Activated T-helper 1 cell treated with anti-CD3 and anti-CD28 coated beads, Interleukin-12 subunit alpha, Interleukin-12 subunit beta, Interleukin-2, Interleukin-4 antibody, amounts not matched to agents 30 ng/mL and 10 ng/mL and 1 ng/mL, durations not matched to agents 14 hours and 24 hours and 36 hours (primary cell): ENCODE data around the gene SPRR2B. TPM values are rescaled to one million over a fixed set of nuclear protein-coding genes. Genes with fewer than 3 reads are reported as not detected.
"Not testable (repeated sequence)": the region's sequence is repeated elsewhere in the genome, so short reads cannot be mapped to it uniquely, and the experiment has no call there.

Source experiments
- DNase-seq: peaks from one replicate; pipeline ENCODE4 v3.0.0; 2021; ENCODE audit warnings: low spot score
- H3K27ac Mint-ChIP-seq: one replicate; pipeline ENCODE4 v1.8.0; 2021; ENCODE audit warnings: mild to moderate bottlenecking, mixed read lengths
- H3K27me3 Mint-ChIP-seq: one replicate; pipeline ENCODE4 v1.8.0; 2022; ENCODE audit warnings: mild to moderate bottlenecking, moderate library complexity, mixed read lengths; ENCODE audit not compliant: insufficient read depth
- H3K36me3 Mint-ChIP-seq: one replicate; pipeline ENCODE4 v1.8.0; 2021; ENCODE audit warnings: low read depth, mixed read lengths
- H3K4me1 Mint-ChIP-seq: one replicate; pipeline ENCODE4 v1.8.0; 2021; ENCODE audit warnings: low read depth, mixed read lengths
- H3K4me3 Mint-ChIP-seq: one replicate; pipeline ENCODE4 v1.8.0; 2021; ENCODE audit warnings: mild to moderate bottlenecking, moderate library complexity, mixed read lengths
- H3K9me3 Mint-ChIP-seq: one replicate; pipeline ENCODE4 v1.8.0; 2021; ENCODE audit warnings: mixed read lengths
- intact Hi-C: fragments of 100-400 bp; cut with micrococcal nuclease; formaldehyde crosslinking; loops from one replicate; pipeline ENCODE4 v1.15.1; 2024
- total RNA-seq: library from RNA; stranded (reverse); gene quantifications from 2 replicates; pipeline ENCODE4 v1.2.3, GENCODE V29; 2022

SPRR2B gene
- total RNA-seq, 1 donor from 2014 or later, result not detected

GRCh38 chr1:153025797-153026196, 45.6 kb downstream of the SPRR2B start:
- Mint-ChIP-seq H3K9me3 (no peaks in the 10 kb centered on the region), H3K4me3 (no peak overlapping the region), H3K36me3 (no peaks in the 10 kb centered on the region), H3K27ac (no peak overlapping the region), H3K27me3 (peaks cover 4% of the 10 kb centered on the region), H3K4me1 (no peaks in the 10 kb centered on the region)
- no peak for DNase-seq
- intact Hi-C loops, result no loop called here

DNA sequence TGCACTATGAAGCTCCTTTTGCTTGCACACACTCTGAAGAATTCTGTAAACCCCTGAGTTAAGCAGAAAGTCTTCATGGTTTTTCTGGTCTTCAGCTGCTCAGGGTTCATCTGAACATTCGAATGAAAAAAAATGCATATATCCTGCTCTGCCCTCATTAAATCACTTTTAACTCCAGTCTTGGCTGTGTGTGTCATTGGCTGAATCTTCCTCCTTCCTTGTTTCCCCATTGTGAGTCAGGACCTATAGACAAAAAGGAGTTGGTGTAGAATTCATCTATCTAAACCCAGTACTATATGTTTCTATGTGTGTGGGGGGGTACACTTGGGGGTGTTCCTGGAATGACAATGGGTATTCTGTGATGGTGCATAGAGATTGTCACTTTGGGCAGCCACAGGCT, 47.0 kb downstream of the SPRR2B start:
- H3K4me3 Mint-ChIP-seq, result no peak overlapping the region
- H3K27ac Mint-ChIP-seq, result no peak overlapping the region
- DNase-seq, result no peak
- intact Hi-C loops, result no loop called here
- no peaks in the 10 kb centered on the region for H3K36me3 Mint-ChIP-seq
- no peaks in the 10 kb centered on the region for H3K9me3 Mint-ChIP-seq
- H3K4me1 Mint-ChIP-seq, result no peaks in the 10 kb centered on the region
- H3K27me3 Mint-ChIP-seq, result peaks cover 4% of the 10 kb centered on the region

DNA sequence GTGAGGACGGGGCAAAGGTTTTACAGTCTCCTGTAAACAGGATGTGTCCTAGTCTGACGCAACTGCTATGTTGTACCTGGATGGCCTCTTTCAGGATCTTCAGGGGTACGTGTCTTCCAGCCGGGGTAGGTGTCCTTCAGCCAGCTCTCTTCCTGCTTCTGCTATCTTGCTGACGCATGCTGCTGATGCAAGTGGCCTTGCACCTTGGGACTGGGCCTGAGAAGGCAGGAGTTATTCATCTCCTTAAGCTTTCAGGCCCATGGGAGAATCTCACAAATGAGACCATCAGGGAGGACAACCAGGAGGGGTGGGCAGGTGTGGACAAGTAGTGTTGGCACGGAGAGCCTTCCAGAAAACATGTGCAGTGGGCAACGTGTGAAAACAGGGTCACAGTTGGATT, 48.3 kb downstream of the SPRR2B start:
- no peaks in the 10 kb centered on the region for H3K9me3 Mint-ChIP-seq

GRCh38 chr1:153022340-153022739, 49.1 kb downstream of the SPRR2B start:
- intact Hi-C loops, H3K4me3 Mint-ChIP-seq, H3K36me3 Mint-ChIP-seq, H3K27me3 Mint-ChIP-seq, H3K4me1 Mint-ChIP-seq, H3K9me3 Mint-ChIP-seq, H3K27ac Mint-ChIP-seq, DNase-seq: not testable (repeated sequence)

More for the DNA sequence above, 48.3 kb downstream of the SPRR2B start:
- intact Hi-C loops, result no loop called here
- Mint-ChIP-seq H3K4me3 (no peak overlapping the region), H3K4me1 (no peaks in the 10 kb centered on the region), H3K27ac (no peak overlapping the region), H3K36me3 (no peaks in the 10 kb centered on the region), H3K27me3 (peaks cover 4% of the 10 kb centered on the region)
- DNase-seq, result no peak

DNA sequence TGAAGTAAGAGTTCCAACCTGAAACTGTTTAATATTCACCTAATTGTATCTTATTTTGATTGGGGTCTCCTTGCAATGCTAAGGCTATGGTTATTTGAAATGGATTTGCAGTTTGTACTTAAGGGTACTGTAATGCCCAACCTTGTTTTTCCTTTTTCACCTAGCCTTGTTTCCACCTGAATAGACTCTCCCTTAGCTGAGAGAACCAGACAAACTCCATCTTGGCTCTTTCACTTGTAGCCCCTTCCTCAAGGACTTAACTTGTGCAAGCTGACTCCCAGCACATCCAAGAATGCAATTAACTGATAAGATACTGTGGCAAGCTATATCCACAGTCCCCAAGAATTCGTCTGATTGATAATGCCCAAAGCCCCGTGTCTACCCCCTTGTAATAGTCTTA, 49.6 kb downstream of the SPRR2B start:
- DNase-seq, intact Hi-C loops, H3K27me3 Mint-ChIP-seq, H3K27ac Mint-ChIP-seq, H3K4me3 Mint-ChIP-seq, H3K9me3 Mint-ChIP-seq, H3K36me3 Mint-ChIP-seq, H3K4me1 Mint-ChIP-seq: not testable (repeated sequence)

Other genes starting within 250 kb of the SPRR2B start
- gene LCE1A, start 244.1 kb downstream of the SPRR2B start, total RNA-seq, result not detected in 2 replicates
- gene LCE6A, start 228.8 kb downstream of the SPRR2B start, total RNA-seq, result not detected in 2 replicates
- gene LCE7A, start 211.6 kb downstream of the SPRR2B start, total RNA-seq, result not detected in 2 replicates
- gene SMCP, start 193.3 kb downstream of the SPRR2B start, total RNA-seq, result not detected in 2 replicates
- gene IVL, start 163.1 kb downstream of the SPRR2B start, total RNA-seq, result not detected in 2 replicates
- gene SPRR5, start 124.4 kb downstream of the SPRR2B start, total RNA-seq, result not detected in 2 replicates
- not detected in 2 replicates for gene SPRR4, start 101.0 kb downstream of the SPRR2B start, total RNA-seq
- gene SPRR1A, start 87.5 kb downstream of the SPRR2B start, total RNA-seq, result not detected in 2 replicates
- gene SPRR3, start 69.9 kb downstream of the SPRR2B start, total RNA-seq, result not detected in 2 replicates
- gene SPRR1B, start 40.4 kb downstream of the SPRR2B start, total RNA-seq, result not detected in 2 replicates
- not detected in 2 replicates for gene SPRR2D, start 30.5 kb downstream of the SPRR2B start, total RNA-seq
- gene SPRR2A, start 14.1 kb downstream of the SPRR2B start, total RNA-seq, result not detected in 2 replicates
- gene SPRR2E, start 22.9 kb upstream of the SPRR2B start, total RNA-seq, result not detected in 2 replicates
- not detected in 2 replicates for gene SPRR2F, start 41.9 kb upstream of the SPRR2B start, total RNA-seq
- gene SPRR2G, start 79.3 kb upstream of the SPRR2B start, total RNA-seq, result not detected in 2 replicates
- gene LELP1, start 131.8 kb upstream of the SPRR2B start, total RNA-seq, result not detected in 2 replicates
- not detected in 2 replicates for gene PRR9, start 146.0 kb upstream of the SPRR2B start, total RNA-seq
- not detected in 2 replicates for gene LORICRIN, start 188.1 kb upstream of the SPRR2B start, total RNA-seq
- not detected in 2 replicates for gene PGLYRP3, start 241.3 kb upstream of the SPRR2B start, total RNA-seq